H1 (cell line): ENCODE measurements around the gene ATP9B. TPM values are rescaled to one million over a fixed set of nuclear protein-coding genes. Genes with fewer than 3 reads are reported as not detected.

Experiments
- MAX ChIP-seq: IDR thresholded peaks from 2 replicates; pipeline ENCODE4 v1.6.1; 2012; ENCODE audit warnings: inconsistent platforms
- RXRA ChIP-seq: IDR thresholded peaks from 2 replicates; pipeline ENCODE4 v1.6.1; 2011; ENCODE audit warnings: low read depth, mild to moderate bottlenecking, low read length, moderate library complexity; ENCODE audit not compliant: insufficient read depth
- SP1 ChIP-seq: IDR thresholded peaks from 2 replicates; pipeline ENCODE4 v1.6.1; 2011; ENCODE audit warnings: low read depth, low read length
- polyA plus RNA-seq, 7 experiments: library from polyadenylated mRNA; depleted of rRNA in 3 of 7; stranded (reverse) in 5 of 7; unstranded in 2 of 7; fragments of >200 nt in 5 of 7; fragments of 200-250 nt in 2 of 7; gene quantifications; 1 replicate in 5 of 7; 2 replicates in 1 of 7; 4 replicates in 1 of 7; pipeline versions ENCODE4 v1.2.1 to v1.2.3, GENCODE V29; 2011 to 2013; ENCODE audit warnings: missing spikeins in 2 of 7, mixed read lengths in 2 of 7
- total RNA-seq: library from RNA; stranded (reverse); fragmentation: NEBNext Ultra II Directional; extraction: Animal tissue kit (Norgen Biotek cat#: 25700); gene quantifications from 2 replicates; pipeline ENCODE4 v1.2.1, GENCODE V29; 2021

The ATP9B gene
- total and polyA plus RNA-seq, 2 of the 8 experiments (the other 6 are each of a cell fraction or from before 2014, with no cell fraction given): 15.1 to 21.7 TPM

- TF ChIP-seq MAX: peak; percentile 76
- no peak for TF ChIP-seq SP1
- no peak for TF ChIP-seq RXRA
These were observed 327.4 kb downstream of the ATP9B start (continued) for GRCh38 chr18:79396431-79397246.
